HS-5 (cell line): Measurements from ENCODE around the gene SERPINE2.

Source experiments
- DNase-seq: peaks from one replicate; pipeline ENCODE4 v3.0.0-alpha.2; 2012; ENCODE audit warnings: low read depth

The SERPINE2 gene

GRCh38 chr2:224042191-224042696 is 3.2 kb upstream of the SERPINE2 start:
- DNase-seq, result no peak

DNA sequence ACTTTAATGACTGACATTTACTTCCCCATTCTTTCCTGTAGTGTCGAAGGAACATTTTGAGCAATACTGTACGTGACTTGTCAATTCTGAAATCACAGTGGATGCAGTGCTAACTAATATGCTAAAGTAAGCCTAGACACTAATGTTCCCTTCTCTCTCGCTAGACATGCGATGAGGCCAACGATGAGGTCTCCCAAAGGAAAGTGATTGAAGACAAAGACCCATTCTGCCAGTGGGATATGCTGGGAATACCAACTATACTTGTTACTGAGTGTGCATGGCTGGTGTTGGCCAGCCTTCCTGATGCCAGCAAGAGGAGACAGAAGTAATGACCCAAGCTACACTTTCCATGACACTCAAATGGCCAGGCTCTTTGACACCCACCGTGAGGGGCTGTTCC is 2.5 kb upstream of the SERPINE2 start:
- DNase-seq, result no peak

- no peak for DNase-seq
Observed at GRCh38 chr2:224040753-224041152, 1.7 kb upstream of the SERPINE2 start.

DNA sequence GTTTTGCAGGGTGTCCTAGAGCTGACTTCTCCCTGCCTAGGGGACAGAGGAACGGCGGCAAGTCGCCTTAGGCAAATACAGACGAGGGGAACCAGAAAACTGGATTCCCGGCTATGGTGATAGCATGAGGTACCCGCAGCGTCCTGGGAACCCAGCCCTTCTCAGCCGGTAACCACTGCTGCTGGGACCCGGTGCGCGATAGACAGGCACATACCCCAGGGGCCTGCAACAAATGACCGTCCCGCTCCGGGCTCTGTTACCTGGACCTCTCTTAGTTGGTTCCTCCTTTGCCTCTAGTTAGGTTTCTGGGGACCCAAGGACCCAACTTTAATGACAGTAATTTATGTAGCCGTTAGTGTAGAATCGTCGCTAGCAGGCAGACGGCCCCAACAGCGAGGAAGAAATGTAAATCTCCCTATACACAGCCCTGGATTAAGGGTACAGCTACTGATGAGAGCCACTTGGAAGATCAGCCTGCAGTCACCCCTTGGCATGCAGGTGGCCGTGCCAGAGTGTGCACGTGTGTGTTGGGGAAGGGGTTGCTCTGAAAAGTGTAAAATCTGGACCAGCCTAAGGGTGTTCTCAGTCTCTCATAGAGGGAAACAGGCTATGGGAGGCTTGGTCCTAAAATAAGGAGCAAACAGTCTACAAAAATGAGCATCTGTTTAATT is 819 bp upstream of the SERPINE2 start:
- no peak for DNase-seq

DNA sequence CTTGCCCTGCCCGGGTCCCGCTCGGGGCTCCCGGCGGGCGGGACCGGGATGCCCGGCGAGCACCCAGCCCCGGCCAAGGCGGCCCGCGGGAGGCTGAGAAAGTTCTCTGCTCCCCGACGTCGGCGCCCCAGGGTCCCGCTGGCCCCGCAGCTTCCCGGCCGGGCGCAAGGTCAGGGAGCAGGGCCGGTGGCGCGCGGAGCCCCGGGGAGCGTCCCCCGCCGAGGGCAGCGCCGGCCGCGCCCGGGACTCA is 331 bp downstream of the SERPINE2 start:
- no peak for DNase-seq

- DNase-seq, result no peak
Observed at GRCh38 chr2:224038049-224038829, 847 bp downstream of the SERPINE2 start.

GRCh38 chr2:224036731-224037361 is 2.2 kb downstream of the SERPINE2 start:
- DNase-seq, result no peak

- no peak for DNase-seq
Observed at GRCh38 chr2:224034017-224034416, 5.1 kb downstream of the SERPINE2 start.

DNA sequence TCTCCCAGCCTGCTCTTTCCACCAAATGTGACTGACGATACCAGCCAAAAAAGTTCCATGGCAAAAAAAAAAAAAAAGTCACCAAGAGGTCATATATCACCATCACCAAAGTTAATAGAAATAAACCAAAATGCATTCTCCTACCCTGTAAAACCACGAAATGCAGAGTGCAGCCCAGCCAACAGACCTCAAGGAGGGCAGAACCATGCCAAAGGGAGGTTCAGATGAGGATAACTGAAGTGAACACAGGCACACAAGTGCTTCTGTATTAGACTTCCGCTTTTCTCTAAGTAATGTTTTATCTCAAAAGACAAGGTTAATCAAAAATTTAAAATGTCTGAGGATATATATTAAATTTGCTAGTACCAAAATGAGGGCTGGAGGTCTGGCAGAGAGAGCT is 5.5 kb downstream of the SERPINE2 start:
- no peak for DNase-seq

GRCh38 chr2:224032283-224032682 is 6.8 kb downstream of the SERPINE2 start:
- DNase-seq, result no peak

DNA sequence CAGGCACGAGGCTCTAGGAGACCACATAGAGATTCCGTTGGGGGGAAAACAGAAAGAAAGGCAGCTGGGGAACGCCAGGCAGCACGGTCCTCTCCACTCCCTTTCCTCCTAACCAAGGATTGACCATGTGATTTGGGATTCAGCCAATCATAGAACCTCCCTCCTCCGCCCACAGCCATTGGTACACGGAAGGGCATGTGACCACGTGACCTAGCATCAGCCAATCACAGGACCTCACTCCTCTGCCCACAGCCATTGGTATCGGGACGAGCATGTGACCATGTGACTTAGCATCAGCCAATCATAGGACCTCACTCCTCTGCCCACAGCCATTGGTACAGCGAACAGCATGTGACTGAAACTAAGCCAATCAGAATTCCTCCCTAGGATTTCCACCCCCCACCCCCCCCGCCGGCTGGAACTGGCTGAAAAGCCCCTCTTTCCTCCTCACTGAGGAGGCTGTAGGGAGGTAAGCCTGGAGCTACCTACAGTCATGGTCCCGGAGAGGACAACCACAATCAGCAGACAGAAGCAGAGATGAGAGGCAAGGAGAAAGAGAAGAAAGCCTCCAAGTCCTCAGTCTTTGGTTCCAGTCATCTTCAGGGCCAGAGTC is 7.6 kb downstream of the SERPINE2 start:
- no peak for DNase-seq

DNA sequence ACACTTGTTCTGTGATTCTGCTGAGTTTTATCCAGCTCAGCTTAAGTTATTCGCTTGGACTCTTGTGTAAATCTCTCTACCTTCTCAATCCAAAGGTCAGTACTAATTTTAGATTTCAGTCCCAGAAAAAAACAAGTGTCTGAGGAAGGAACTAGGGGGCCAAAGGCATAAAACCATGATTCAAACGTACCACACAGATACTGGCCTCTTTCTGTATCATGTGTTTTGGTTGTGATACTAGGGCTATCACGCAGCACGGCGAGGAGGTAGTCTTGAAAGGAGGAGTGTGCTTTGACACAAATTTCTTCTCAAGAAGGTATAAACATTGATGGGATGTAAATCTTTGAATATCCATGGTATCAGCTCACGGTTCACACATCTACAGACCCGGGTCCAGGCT is 8.3 kb downstream of the SERPINE2 start:
- DNase-seq, result no peak

DNA sequence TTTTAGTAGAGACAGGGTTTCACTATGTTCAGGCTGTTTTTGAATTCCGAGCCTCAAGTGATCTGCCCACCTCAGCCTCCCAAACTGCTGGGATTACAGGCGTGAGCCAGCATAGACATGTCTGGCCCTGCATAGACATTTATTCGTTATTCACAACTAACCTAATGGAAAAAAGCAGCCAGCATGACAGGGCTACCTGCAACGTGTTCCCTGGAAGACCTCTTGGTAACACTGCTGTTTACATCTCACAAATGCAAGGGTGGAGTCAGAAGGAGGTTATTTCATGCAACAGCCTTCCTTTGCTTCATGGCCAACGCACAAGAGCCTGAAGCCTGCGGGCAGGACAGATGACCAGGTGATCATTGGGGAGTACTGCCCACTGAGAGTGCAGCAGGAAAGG is 9.2 kb downstream of the SERPINE2 start:
- DNase-seq, result no peak

GRCh38 chr2:224027931-224028330 is 11.2 kb downstream of the SERPINE2 start:
- no peak for DNase-seq

- DNase-seq, result no peak
Observed at GRCh38 chr2:224027070-224027469, 12.0 kb downstream of the SERPINE2 start.

- no peak for DNase-seq
Observed at GRCh38 chr2:224025874-224026273, 13.2 kb downstream of the SERPINE2 start.

DNA sequence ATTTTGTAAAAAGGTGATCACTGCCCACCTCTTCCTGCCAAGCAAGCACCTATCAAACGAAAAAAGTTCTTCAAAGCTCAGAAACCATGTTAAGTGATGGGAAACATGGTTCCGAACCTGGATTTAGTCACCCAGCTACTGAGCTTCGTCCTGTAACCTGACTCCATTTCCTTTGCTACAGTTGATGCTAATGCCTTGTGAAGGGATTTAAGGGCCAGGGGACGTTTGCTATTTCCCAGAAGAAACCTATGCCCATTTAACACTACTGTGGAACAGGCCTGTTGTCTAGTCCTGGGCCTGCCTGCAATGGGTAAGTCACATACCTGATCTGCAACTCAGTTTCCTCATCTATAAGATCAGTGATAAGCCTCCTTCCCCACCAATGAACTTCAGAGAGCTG is 14.8 kb downstream of the SERPINE2 start:
- DNase-seq, result no peak

GRCh38 chr2:224023188-224023587 is 15.9 kb downstream of the SERPINE2 start:
- DNase-seq, result no peak

DNA sequence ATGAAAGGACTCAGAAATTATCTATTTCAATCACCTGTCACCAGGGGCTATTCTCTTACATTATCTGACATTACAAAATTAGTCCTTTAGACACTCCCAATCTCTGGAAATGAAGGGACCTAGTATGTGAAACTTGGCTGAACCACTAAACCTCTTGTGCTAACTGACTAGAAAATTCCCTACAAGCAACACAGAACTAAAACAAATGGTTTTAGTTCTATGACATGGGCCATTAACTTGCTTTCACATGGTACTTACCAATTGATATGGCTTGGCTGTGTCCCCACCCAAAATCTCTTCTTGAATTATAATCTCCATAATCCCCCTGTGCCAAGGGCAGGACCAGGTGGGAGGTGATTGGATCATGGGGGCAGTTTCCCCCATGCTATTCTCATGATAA is 16.6 kb downstream of the SERPINE2 start:
- no peak for DNase-seq

- no peak for DNase-seq
Observed at GRCh38 chr2:224020523-224020922, 18.6 kb downstream of the SERPINE2 start.

DNA sequence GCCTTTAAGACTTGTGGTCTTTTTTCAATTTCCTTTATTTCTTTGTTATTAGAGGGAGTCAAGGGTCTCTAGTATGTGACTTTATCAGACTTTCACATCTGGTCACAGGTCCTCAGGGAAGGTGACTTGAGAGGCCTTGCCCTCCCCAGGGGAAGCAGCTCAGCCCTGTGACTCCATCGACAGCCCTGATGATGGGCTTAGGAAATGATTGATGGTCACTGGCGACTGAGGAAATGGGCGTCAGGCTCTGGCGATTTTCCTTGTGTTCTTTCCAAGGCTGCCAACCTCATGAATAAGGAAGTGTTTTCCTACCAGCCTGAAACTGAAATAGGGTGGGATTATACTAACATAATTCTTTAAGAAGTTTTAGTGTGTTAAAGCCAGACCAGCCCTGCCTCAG is 21.1 kb downstream of the SERPINE2 start:
- DNase-seq, result no peak

DNA sequence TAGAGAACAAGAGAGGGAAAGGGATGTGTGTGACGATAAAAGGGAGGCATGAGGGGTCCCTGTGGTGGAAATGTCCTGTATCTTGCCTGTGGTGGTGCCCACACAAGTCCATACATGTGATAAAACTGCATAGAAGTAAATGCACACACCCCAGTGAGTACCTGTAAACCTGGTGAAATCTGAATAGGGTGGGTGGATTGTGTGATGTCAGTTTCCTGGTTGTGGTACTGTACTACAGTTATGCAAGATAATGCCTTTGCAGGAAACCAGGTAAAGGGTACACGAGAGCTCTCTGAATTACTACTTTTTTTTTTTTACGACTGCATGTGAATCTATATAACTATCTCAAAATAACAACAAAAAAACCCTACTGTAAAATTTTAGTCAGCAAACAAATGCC is 22.1 kb downstream of the SERPINE2 start:
- no peak for DNase-seq

DNA sequence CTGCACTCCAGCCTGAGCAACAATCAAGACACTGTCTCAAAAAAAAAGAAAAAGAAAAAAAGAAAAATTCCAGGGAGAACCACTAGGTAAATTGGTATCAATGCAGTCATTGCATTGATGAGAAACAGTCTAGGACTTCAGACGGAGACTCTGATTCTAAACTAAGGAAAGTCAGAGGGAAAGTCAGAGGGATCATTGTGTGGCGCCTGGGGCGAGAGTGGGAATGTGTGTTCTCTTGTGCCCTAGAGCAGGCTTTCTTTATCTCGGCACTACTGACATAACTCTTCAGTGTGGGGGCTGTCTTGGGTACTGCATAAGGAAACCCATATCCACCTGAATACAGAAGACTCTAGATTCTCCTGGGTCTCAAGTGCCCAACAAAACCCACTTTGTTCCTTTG is 24.8 kb downstream of the SERPINE2 start:
- DNase-seq, result no peak
